HG02852 (cell line): ENCODE measurements around the gene PDE11A.
"Not testable (repeated sequence)": the region's sequence is repeated elsewhere in the genome, so short reads cannot be mapped to it uniquely, and the experiment has no call there.

Experiments used
- ATAC-seq: cut with Tn5 transposase; IDR thresholded peaks from one replicate; pipeline ENCODE4 v1.9.1; 2021; ENCODE audit warnings: mild to moderate bottlenecking, moderate library complexity; ENCODE audit not compliant: unreplicated experiment

The PDE11A gene

DNA sequence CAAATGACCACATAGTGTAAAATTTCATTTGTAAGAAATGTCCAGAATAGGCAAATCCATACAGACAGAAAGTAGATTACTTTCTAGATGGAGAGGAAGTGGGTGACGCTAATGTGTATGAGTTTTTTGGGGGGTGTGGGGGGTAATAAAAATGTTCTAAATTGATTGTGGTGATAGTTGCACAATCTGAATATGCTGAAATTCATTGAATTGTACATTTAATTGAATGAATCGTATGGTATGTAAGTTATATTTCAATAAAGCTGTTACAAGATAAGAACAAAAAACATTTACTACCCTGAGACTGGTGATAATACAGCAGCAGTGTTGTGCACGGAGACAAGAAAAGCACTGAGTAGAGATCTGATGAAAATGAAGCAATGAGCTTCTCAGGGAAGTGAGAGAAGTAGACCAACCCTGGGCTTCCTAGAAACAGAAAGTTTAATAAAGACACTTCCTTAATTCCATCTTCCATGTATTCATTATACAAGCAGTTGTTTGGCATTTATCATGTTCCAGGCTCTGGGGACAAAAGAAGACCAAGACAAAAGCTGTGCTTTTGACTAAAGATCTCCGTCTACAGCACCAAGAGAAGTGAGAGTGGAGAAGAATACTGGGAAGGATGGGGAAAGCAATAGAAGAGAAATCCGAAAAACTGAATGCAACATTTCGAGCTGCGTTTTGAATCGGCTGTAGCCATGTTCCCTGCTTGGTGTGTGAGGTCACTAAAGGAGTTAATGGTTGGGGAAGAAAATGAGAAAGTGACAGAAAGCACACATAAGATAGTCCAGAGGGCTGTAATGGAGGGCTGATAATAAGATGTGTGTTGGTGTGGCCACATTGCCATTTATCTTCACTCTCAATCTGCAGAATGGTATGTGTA lies 1.8 kb upstream of the PDE11A start:
- no peak for ATAC-seq

DNA sequence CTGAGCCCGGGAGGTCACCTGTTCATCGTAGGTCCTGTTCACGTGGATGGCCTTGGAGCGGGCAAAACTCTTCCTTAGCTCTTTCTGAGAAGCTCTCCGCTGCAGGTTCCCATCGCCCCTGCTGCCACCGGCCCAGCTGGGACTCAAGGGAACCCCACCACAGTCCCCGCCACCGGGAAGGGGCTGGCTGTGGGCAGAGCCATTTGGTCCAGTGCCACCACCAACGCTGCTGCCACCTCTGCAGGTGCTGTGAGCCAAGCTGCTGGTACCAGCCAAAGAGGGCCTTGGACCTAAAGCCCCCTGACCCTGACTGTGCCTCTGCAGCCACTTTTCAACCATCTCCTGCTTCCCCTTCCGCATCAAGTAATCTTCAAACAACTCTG lies 586 bp downstream of the PDE11A start:
- ATAC-seq = no peak

DNA sequence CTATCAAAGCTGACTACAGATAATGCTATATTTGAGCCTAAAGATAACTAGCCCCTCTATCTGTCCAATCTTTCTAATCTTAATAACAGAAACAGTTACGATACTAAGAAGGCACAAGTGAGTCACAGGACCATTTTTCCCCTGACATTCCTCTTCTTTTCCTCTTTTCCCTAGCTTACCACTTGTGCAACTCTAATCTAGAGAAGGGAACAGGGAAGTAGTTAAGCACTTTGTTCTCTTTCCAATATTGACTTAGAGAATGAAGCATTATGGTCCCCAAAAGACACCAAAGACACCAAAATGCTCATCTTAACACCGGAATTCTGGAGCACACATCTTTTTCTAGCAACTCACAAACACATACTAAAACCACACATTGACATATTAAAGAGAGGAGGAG lies 1.8 kb downstream of the PDE11A start:
- ATAC-seq = no peak

DNA sequence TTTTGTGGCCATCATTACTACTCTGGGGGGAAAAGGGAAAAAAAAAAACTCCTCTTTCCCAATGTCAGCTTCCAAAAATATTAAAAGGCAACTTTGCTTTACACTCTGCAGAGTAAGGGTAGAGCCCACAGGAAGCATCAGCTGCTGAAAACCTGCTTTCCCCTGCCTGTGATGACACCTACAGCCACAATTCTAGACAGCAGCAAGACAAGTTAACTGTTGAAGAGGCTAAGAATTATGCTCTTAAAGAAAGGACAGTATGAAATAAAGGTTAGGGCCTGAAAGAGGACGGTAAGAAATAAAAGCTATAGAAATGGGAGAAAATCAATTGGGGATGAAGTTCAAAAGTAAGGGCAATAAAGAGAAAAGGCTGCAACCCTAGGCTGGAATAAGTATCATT lies 3.0 kb downstream of the PDE11A start:
- ATAC-seq = no peak

DNA sequence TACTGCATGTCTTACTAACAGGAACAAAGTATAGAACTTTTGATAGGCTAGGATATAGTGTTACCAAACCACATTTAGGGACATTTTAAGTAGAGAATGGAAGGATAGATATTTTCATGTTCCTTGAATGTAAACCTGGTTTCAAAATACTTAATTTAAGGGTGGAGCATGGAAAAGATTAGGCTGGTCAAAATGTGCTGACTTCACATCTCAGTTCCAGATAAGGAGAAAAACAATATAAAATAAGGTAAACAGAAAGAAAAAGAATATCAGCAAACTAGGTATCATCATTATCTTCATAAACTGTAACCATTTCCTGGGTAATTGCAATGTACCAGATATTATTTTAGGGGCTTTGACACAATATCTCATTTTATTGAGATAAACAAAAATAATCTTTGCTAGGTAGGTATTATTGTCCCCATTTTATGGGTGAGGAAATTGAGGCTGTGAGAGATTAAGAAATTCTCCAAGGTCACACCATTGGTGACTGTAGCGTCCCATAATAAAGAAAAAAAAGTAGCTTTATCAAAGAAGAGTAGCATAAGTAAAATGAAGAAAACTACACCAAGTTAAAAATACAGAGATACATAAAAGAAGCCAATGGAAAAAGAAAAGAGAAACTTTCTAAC lies 3.6 kb downstream of the PDE11A start:
- ATAC-seq = no peak

DNA sequence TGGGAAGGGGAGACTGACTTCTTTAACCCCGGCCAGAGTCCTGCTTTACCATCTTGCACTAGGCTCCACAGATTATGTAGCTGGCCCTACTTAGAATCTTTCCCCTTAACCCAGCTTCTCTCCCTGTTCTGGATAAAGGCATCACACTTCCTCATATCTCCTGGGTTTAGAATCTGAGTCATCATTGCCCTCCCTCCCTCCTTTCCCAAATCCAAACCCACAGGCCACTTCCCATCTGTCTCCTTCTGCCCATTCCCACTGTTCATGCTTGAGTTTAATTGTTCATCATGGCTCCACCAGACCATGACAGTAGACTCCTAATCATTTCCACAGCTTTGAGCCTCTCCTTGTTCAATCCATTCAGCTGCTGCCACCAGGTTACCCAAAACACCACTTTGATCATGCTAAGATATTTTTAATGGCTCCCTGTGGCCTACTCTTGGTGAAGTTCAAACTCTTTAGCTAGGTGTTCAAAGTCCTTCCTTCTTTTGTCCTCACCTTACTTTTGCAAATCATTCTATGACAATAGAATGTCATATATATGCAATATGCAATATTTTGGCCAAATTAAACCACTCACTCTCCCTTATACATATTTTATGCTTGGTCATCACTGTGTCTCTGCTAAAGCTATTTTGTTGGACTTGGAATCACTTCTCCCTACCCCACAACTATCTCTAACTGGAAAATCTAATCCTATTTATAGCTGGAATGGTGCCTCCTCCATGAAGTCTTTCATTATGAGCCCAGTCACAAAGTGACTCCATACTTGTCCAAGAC lies 5.5 kb downstream of the PDE11A start:
- no peak for ATAC-seq

DNA sequence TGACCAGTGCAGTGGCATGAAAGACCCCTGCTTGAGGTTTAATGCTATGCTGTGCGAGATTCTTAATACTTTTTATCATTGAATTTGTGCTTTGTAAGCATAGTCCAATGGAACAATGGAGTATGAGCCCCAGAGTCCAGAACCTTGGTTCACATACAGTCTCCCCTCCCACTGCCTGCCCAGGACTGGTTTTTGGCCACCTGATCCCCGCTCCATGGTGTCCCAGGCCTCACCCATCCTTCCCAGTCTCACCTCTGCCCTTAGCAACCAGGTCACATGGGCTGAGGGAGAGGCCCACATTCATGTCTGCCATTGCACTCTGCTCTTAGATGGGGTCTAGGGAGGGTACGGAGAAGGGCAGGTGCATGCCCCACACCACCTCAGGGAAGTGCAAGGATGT lies 6.3 kb downstream of the PDE11A start:
- ATAC-seq = no peak

DNA sequence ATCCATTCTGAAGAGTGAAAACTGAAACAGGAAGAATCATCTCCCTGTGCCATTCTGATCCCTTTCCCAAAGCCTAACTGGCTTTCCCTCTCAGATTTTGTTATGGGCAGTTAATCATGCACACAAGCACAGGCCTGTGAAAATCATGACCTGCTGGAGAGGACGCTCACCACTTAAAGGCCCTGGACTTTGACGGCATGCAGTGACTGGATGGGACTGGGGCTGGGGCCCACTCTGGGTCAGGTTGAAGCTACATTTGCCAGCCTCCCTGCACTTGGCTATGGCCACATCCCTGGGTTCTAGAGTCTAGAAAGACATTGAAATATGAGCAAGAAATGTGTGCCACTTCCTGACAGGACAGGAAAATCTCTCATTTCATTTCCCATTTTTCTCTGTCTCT lies 12.9 kb downstream of the PDE11A start:
- ATAC-seq = no peak

DNA sequence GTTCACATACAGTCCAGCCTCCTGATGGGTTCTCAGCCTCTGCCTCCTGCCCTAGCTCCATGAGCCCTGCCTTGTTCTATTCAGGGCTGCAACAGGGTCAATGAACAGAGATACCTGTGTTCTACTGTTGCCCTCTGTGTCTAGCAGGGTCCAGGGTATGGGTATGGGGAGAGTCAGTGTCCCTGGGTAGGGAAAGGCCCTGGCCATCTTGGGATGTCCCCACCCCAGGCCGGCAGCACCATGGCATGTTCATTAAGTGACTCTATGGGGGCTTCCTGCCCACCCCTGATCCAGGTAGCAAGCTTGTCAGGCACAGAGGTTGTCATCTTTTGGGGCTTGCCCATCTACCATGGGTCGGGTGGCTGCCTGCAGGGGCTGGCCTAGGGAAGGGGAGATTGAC lies 13.5 kb downstream of the PDE11A start:
- ATAC-seq = no peak

DNA sequence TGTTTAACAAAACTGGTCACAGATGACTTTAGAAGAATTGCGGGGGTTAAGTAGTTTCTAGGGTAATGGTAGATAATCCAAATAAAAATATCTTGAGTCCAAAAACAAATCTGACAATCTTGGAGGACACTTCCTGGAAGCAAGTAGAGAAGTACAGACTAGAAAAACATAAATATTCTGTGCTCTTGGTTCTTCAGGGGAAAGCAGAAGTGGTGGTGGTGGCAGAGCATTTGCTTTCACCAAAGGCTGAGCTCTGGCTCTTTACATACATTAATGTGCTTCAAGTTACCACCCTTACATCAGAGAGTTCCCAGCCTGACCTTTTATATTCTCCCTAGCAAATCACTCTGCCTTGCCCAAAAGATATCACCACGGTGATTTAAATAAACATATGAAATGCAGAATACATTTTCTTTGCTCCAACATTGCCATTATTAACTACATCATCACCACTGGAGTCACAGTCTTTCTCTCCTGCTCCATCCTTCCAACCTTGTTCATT lies 15.3 kb downstream of the PDE11A start:
- no peak for ATAC-seq

DNA sequence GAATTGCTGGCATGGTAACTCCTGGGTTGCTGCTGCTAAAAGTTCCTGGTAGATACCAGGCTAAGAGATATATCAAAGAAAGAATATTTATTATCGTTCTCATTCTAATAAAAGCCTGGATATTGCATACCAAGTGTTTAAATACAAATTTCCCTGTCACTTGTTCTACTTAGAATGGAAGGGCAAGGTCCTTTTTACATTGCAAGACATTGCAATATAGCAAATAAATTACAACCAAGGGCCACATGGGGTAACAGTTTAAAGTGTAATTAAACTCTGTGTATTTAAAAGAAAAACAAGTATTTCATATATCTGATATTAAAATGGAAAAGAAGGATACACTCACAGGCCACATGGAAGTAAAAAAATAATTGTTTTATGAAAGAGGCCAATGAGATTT lies 16.2 kb downstream of the PDE11A start:
- ATAC-seq = no peak

DNA sequence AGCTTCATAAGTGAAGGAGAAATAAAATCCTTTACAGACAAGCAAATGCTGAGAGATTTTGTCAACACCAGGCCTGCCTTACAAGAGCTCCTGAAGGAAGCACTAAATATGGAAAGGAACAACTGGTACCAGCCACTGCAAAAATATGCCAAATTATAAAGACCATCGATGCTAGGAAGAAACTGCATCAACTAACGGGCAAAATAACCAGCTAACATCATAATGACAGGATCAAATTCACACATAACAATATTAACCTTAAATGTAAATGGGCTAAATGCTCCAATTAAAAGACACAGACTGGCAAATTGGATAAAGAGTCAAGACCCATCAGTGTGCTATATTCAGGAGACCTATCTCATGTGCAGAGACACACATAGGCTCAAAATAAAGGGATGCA lies 21.3 kb downstream of the PDE11A start:
- not testable (repeated sequence) for ATAC-seq

DNA sequence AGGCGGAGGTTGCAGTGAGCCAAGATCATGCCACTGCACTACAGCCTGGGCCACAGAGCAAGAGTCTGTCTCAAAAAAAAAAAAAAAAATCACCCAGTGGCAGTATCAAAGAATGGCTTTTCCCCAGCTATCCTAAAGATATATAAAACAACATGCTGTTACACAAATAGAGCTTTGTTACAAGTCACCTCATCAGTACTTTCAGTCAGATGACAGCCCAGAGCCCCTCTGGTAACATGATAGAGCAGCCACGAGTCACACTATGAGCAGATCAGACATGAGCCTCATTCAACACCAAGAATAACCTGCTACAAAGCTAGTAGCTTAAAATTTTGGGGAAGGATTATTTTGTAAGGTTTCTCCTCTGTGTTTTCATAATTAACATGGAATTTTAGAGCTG lies 25.2 kb downstream of the PDE11A start:
- no peak for ATAC-seq

DNA sequence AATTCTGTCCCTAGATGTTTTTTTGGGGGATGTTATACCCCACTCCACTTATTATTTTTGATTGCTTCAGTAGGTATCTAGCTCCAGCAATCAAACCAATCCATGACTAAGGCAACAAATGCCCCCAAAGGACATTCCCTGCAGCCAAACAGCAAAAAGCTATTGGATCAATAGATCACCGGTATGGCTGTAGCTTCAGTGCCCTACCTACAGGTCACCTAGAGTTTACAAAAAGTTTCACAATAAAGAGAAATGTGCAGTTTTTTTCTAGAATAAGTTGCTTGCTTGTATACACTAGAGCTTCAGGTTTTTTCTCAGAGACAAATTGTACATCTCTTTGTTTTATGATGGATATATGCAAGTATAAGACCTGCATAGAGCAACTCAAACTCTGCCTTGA lies 27.7 kb downstream of the PDE11A start:
- ATAC-seq = no peak

DNA sequence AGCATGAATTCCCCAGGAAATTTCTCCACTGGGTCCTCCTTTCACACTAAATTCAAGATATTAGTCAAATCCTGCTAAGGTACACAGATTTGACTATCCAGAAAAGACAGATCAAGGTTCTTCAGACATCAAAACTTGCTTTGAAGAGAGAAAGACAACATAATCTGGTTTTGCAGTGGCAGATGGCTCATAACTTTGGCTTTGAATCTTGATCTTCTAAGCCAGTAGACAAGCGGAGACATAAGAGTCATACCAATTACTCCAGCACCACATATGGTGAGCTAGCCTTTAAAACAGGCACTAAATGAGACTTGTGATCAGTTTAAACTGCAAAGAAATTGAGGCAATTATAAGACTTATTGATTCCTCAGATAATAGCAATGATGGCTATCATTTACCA lies 29.3 kb downstream of the PDE11A start:
- ATAC-seq = no peak

DNA sequence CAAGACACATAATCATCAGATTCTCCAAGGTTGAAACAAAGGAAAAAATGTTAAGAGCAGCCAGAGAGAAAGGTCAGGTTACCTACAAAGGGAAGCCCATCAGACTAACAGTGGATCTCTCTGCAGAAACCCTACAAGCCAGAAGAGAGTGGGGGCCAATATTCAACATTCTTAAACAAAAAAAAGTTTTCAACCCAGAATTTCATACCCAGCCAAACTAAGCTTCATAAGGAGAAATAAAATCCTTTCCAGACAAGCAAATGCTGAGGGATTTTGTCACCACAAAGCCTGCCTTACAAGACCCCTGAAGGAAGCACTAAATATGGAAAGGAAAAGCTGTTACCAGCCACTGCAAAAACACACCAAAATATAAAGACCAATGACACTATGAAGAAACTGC lies 39.0 kb downstream of the PDE11A start:
- not testable (repeated sequence) for ATAC-seq

DNA sequence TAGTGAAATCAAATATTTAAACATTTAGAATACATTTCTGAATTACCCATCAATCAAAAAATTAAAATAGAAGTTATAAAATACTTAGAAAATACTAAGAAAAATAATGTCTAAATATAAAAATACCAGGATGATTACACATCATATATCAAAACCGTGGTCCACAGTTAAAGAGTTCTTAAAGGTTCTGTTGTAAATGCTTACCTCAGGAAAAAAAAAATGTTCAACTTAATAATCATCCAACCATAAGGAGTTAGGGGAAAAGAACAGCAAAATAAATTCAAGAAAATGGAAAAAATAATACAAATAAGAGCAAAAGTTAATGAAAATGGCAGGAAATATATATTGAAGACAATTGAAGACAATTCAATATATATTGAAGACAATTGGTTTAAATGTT lies 43.2 kb downstream of the PDE11A start:
- no peak for ATAC-seq

DNA sequence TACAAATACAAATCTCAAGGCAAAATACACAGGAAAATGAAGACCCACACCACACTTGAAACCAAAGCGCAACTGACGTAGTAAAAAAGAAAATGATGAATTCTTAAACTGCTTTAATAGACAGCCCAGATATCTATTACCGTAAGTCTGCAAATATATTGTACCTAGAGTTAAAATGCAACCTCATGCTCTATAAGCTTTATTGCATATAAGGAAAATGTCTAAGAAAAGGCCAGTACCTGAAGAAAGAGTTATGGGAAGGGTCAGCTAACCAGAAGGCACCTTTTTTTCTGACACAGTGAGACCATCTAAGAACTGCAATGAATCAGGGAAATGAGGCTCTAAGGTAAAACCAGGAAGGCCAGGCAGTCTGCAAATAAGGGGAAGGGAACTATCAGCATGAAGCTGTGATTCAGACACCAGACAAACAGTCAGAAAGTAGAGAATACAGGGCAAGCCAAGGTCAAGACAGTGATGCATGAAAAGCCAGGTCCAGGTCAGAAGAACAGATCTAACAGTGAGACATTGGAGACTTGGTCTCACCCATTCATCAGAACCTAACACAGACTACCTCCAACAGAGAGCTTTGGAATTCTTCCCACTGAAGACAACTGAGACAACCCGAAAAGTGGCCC lies 46.9 kb downstream of the PDE11A start:
- no peak for ATAC-seq

DNA sequence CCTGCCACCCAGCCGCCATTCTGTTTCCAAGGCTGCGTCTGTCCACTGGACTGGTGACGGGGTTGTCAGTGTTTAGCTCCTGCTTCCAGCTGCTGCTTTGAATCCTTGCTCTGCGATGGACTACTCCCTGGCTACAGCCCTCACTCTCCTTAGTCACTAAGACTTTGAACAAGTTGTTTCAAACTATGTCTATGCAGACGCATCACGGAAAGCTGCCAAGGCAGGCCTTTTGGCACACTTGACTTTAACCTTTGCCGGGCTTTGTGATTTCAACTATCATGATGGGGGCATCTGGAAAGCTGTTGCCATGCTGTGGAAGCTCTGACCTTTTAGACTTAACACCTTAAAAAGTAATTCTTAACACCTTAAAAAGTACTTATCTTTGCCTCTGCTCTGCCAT lies 54.4 kb downstream of the PDE11A start:
- no peak for ATAC-seq

DNA sequence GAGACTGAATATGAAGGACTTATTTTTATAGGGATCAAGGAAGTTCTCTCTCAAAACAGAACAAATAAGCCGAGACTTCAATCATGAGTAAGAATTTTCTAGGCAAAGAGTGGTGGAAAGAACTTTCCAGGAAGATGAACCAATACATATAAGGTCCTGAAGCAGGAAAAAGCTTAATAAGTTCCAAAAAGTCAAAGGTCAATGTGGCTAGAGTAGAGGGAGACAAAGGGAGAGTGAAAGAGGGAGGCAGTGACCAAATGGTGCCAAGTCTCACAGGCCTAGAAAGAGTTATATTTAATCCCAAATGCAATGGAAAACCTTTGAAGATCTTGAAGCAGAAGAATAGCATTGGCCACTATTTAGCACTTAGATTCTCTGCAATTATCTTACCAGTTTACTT lies 56.0 kb downstream of the PDE11A start:
- no peak for ATAC-seq

DNA sequence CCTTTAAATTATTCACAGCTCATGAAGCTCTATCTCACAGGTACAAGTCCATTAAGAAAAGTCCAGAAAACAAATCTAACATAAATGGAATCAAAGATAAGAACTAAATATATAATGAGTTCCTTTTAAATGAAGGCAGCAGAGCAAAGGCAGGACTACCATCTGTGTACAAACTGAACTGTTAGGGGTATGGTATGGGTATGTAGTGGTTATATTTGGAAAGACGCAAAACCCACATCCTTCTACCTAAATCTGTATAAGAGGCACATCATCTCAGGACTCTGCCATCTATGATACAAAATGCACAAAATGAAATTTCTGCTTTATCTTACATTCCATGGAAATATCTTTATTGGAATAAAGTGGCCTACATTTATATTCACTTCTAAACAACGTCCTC lies 59.9 kb downstream of the PDE11A start:
- ATAC-seq = no peak
